Measurements from ENCODE around the gene GZMH. TPM values are rescaled to one million over a fixed set of nuclear protein-coding genes. Genes with fewer than 3 reads are reported as not detected.

The GZMH gene, protein sequence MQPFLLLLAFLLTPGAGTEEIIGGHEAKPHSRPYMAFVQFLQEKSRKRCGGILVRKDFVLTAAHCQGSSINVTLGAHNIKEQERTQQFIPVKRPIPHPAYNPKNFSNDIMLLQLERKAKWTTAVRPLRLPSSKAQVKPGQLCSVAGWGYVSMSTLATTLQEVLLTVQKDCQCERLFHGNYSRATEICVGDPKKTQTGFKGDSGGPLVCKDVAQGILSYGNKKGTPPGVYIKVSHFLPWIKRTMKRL
- not detected in 2 replicates for total RNA-seq

DNA sequence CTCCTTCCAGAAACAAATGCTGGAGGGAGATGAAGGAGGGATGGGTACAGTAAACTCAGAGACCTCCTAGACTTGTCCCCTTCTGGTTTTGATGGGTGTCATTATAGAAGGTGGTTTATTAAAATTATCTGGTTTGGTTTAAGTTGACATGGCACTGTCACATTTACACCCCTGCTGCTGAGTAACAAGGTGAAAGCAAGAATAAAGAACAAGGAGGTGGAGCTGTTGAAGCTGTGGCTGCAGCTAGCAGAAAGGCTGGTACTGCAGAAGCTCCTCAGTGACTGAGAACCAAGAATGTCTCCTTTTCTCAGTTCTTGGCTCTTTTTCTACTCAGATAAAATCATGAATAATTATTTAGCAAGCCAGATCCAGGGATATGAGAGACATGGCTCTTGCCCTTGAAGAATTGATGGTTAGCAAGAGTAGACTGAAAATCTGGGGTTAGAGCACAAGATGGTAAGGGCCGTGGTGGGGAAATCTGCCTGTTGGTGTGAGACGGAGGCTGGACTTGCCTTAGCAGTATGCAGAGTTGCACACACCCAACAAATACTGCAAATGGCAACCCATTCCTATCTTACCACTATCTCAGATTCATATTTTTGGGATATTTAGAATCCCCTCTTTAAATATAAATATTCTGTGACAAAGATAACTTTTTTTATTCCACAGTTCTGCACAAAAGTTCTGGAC lies at the start of gene GZMH:
GZMH (minus strand) TSS at position 31 of the 690 bp plus-strand sequence. CDS start 72 bp downstream, outside the sequence.

DNA sequence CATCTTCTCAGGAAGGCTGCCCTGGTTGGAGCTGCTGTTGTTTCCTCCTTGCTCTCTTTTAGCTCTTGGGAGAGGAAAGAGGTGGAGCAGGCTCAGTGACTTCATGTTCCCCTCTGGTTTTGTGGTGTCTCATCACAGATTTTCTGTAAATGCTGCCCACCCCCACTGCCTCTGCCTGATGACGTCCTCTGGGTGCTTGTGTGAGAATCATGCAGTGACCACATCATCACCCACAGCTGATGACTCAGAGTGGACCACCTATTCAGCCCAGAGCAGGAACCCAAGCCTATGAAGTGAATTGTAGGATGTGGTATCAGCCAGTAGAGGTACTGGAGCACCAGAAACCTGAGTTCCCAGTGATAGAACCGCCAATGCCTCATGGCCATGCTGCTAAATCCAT lies 24.7 kb upstream of the GZMH start, which contains the start of gene GZMB:
GZMB (minus strand) TSS at position 33 of the 400 bp plus-strand sequence; CDS start at position 3, 30 bp downstream.

DNA sequence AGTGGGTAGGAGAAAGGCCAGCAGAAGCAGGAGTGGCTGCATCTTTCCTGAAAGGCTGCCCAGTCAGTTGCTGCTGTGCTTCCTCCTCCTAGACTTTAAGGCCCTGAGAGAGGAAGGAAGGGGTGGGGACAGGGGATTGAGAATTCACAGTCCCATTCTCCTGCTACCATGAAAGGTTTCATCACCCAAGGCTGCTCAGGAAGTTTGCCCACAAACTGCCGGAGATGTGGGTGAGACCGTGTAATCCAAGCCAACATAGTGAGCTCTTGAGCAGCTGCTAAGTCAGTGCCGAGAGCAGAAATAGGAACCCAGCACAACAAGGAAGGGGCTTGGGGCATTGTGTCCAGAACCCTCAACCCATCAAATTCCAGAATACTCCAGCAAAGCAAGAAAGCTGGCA lies 33.3 kb downstream of the GZMH start, which contains the start of gene CTSG:
CTSG (minus strand) TSS at position 69 of the 400 bp plus-strand sequence; CDS start at position 42, 27 bp downstream.

Other genes with a start within 250 kb of the GZMH start
- 0.34 and 0.65 TPM in 2 replicates for gene NFATC4, start 241.5 kb downstream of the GZMH start, total RNA-seq
- 3.1 and 3.9 TPM in 2 replicates for gene NYNRIN, start 210.7 kb downstream of the GZMH start, total RNA-seq
- gene CBLN3, start 180.0 kb downstream of the GZMH start, total RNA-seq, result 0.26 and 0.33 TPM in 2 replicates
- 43.3 and 49.2 TPM in 2 replicates for gene KHNYN, start 179.7 kb downstream of the GZMH start, total RNA-seq
- gene SDR39U1, start 166.9 kb downstream of the GZMH start, total RNA-seq, result 7.4 TPM in 2 replicates
- gene CMA1, start 101.4 kb downstream of the GZMH start, total RNA-seq, result not detected in 2 replicates
- not detected in 2 replicates for gene CTSG, start 33.4 kb downstream of the GZMH start, total RNA-seq
- gene GZMB, start 24.5 kb upstream of the GZMH start, total RNA-seq, result not detected in 2 replicates

Data from dermis lymphatic vessel endothelial cell (primary cell).